ENCODE measurements around the gene EXOC5.

- no peak for TF ChIP-seq TAF1 (IDR thresholded peaks at IDR 0.05; ENCODE audit: low read depth)
- no peak for TF ChIP-seq USF1 (IDR thresholded peaks at IDR 0.05)
- TF ChIP-seq REST (IDR thresholded peaks at IDR 0.05; ENCODE audit: low read depth), result no peak
- no peak for TF ChIP-seq NFIC (IDR thresholded peaks at IDR 0.05)
- TF ChIP-seq TEAD4 (IDR thresholded peaks at IDR 0.05), result no peak
- TF ChIP-seq ZBTB7A (IDR thresholded peaks at IDR 0.05; ENCODE audit: low read depth), result no peak
Measured at GRCh38 chr14:57277062-57277461, 8.4 kb upstream of the EXOC5 start.

Measured in Ishikawa (cell line).